ENCODE results near the gene ARHGAP29. TPM values are rescaled to one million over a fixed set of nuclear protein-coding genes. Genes with fewer than 3 reads are reported as not detected.

The ARHGAP29 gene
- total and polyA plus RNA-seq, 2 experiments from 2014 or later, result 9.6 to 22.3 TPM

DNA sequence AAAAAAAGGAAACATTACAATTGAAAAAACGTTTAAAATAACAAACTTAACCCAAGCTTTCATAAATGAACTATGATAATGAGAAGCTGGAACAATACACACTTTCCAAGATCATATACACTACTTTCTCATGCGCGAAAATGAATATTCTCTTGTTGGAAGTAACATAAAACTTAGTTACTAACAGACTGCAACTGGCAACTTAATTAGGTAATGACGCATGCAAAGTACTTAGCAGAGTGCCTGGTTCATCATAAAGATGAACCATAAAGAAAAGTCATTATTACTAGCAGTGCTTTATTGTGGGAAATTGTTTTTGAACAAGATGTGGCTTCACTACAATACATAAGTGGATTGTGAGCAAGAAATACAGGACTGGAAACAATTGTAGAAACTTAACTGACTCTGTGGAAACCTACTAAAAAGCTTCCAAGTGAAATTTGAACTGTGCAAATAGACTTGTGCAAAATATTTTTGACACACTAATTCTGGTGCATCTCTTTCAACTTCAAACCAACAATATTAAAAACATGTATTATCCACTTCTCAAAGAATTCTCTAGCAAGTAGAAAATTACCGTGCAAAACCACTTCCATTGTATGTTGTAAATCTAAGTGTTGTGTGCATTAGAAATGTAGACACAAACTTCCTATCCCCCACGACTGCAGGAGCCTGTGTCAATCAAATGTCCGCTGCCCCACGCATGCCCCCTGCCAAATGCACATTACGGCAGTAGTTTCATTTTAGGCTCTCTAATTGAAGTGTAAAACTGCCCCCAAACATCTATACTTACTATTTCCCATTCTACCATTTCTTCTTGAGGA is 2.0 kb downstream of the ARHGAP29 start:
- no peak for DNase-seq (ENCODE audit: low spot score)
- H3K9me2 ChIP-seq (replicated peaks; ENCODE audit: insufficient read depth), result no peaks in the 10 kb centered on the region
- peaks cover 76% of the 10 kb centered on the region for H3K79me2 ChIP-seq
- peak overlapping the region; percentile 85 for H3K4me2 ChIP-seq
- no peaks in the 10 kb centered on the region for H3K4me1 ChIP-seq (ENCODE audit: insufficient read depth)
- peaks cover 5% of the 10 kb centered on the region for H3K27me3 ChIP-seq
- TF ChIP-seq EZH2 (IDR thresholded peaks at IDR 0.05; ENCODE audit: borderline replicate concordance), result no peak
- TF ChIP-seq, protein P1, sequence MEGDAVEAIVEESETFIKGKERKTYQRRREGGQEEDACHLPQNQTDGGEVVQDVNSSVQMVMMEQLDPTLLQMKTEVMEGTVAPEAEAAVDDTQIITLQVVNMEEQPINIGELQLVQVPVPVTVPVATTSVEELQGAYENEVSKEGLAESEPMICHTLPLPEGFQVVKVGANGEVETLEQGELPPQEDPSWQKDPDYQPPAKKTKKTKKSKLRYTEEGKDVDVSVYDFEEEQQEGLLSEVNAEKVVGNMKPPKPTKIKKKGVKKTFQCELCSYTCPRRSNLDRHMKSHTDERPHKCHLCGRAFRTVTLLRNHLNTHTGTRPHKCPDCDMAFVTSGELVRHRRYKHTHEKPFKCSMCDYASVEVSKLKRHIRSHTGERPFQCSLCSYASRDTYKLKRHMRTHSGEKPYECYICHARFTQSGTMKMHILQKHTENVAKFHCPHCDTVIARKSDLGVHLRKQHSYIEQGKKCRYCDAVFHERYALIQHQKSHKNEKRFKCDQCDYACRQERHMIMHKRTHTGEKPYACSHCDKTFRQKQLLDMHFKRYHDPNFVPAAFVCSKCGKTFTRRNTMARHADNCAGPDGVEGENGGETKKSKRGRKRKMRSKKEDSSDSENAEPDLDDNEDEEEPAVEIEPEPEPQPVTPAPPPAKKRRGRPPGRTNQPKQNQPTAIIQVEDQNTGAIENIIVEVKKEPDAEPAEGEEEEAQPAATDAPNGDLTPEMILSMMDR (IDR thresholded peaks at IDR 0.05; ENCODE audit: poor library complexity), result no peak
- no peak for TF ChIP-seq EZH2phosphoT487 (IDR thresholded peaks at IDR 0.05; ENCODE audit: low read depth, severe bottlenecking, unreplicated experiment)
- H3K4me3 ChIP-seq, result peak overlapping the region; percentile 49
- no peaks in the 10 kb centered on the region for H4K20me1 ChIP-seq (ENCODE audit: insufficient read depth, poor library complexity, severe bottlenecking)
- no peaks in the 10 kb centered on the region for H3K36me3 ChIP-seq (replicated peaks; ENCODE audit: insufficient read depth, low read depth)
- no peak overlapping the region for H3K27ac ChIP-seq
- 44% methylated on average over 9 of the region's 9 CpGs for WGBS (ENCODE audit: low lambda C conversion rate, missing lambda C conversion rate)
- H2AFZ ChIP-seq, result no peak overlapping the region
- H3K9me3 ChIP-seq (ENCODE audit: low read depth), result no peaks in the 10 kb centered on the region

DNA sequence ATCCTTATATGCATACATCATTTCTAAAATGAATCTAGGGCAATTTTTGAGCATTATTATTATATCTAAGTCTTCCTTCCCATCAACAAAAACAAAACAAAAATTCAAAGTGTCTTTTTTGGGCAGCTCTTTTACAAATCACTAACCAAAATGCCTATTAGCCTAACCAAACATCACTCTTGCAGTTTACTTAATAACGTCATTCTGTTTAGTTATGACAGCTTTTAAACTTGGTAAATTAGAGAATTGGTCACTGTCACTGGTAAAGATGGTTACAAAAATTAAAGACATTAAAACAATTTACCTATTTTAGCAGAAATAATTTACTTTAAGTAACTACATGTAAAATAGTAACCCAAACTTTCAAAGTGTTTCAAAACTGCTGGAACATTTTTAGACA is 2.8 kb downstream of the ARHGAP29 start:
- Histone ChIP-seq H3K4me2 (peak overlapping the region; percentile 85), H3K9me2 (replicated peaks; ENCODE audit: insufficient read depth) (no peaks in the 10 kb centered on the region), H3K4me1 (ENCODE audit: insufficient read depth) (no peaks in the 10 kb centered on the region), H3K4me3 (no peak overlapping the region), H3K79me2 (peaks cover 82% of the 10 kb centered on the region), H3K36me3 (replicated peaks; ENCODE audit: insufficient read depth, low read depth) (no peaks in the 10 kb centered on the region), H3K9me3 (ENCODE audit: low read depth) (no peaks in the 10 kb centered on the region), H3K27me3 (peaks cover 5% of the 10 kb centered on the region), H4K20me1 (ENCODE audit: insufficient read depth, poor library complexity, severe bottlenecking) (no peaks in the 10 kb centered on the region), H3K27ac (no peak overlapping the region), H2AFZ (no peak overlapping the region)
- WGBS (ENCODE audit: low lambda C conversion rate, missing lambda C conversion rate), result 38% methylated on average over 1 of the region's 1 CpG
- TF ChIP-seq EZH2phosphoT487 (IDR thresholded peaks at IDR 0.05; ENCODE audit: low read depth, severe bottlenecking, unreplicated experiment) (no peak), EZH2 (IDR thresholded peaks at IDR 0.05; ENCODE audit: borderline replicate concordance) (no peak)
- TF ChIP-seq, protein P1 (IDR thresholded peaks at IDR 0.05; ENCODE audit: poor library complexity), result no peak
- DNase-seq (ENCODE audit: low spot score), result no peak

DNA sequence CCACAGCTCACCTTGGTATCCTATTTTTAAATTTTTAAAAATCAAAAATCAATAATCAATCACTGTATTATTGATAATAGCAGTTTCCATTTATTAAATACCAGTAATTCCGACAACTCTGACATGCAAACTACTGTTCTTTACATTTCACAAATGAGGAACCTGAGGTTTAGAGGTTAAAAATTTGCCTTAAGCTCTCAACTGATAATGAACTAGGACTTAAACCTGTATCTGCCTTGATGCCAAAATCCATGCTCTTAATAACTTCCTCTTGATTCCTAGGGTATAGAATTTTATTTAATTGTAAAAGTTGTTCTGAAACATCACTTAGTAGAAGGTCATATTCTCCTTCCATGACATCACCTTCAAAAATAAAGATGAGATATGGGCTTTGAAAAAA is 5.6 kb downstream of the ARHGAP29 start:
- no peaks in the 10 kb centered on the region for H3K36me3 ChIP-seq (replicated peaks; ENCODE audit: insufficient read depth, low read depth)
- no peaks in the 10 kb centered on the region for H3K27me3 ChIP-seq
- TF ChIP-seq EZH2phosphoT487 (IDR thresholded peaks at IDR 0.05; ENCODE audit: low read depth, severe bottlenecking, unreplicated experiment) (no peak), EZH2 (IDR thresholded peaks at IDR 0.05; ENCODE audit: borderline replicate concordance) (no peak)
- TF ChIP-seq, protein P1 (IDR thresholded peaks at IDR 0.05; ENCODE audit: poor library complexity), result no peak
- H3K9me2 ChIP-seq (replicated peaks; ENCODE audit: insufficient read depth), result no peaks in the 10 kb centered on the region
- H3K79me2 ChIP-seq, result peaks cover 85% of the 10 kb centered on the region
- 92% methylated on average over 1 of the region's 1 CpG for WGBS (ENCODE audit: low lambda C conversion rate, missing lambda C conversion rate)
- no peak for DNase-seq (ENCODE audit: low spot score)
- no peaks in the 10 kb centered on the region for H3K9me3 ChIP-seq (ENCODE audit: low read depth)
- H3K27ac ChIP-seq, result peak overlapping the region; percentile 4
- H3K4me3 ChIP-seq, result no peak overlapping the region
- H4K20me1 ChIP-seq (ENCODE audit: insufficient read depth, poor library complexity, severe bottlenecking), result no peaks in the 10 kb centered on the region
- no peaks in the 10 kb centered on the region for H3K4me1 ChIP-seq (ENCODE audit: insufficient read depth)
- no peak overlapping the region for H2AFZ ChIP-seq
- H3K4me2 ChIP-seq, result no peak overlapping the region
